PC-3 (cell line): ENCODE measurements around the gene KHK.

Experiments
- EZH2 ChIP-seq: fragments of 300-600 bp; sonication (generic); IDR thresholded peaks from one replicate; pipeline ENCODE4 v1.6.1; 2017; ENCODE audit warnings: antibody characterized with exemption, mild to moderate bottlenecking, low read length; ENCODE audit not compliant: unreplicated experiment
- EZH2phosphoT487 ChIP-seq: fragments of 300-600 bp; sonication (generic); IDR thresholded peaks from 2 replicates; pipeline ENCODE4 v1.6.1; 2018; ENCODE audit warnings: mild to moderate bottlenecking, antibody characterized with exemption, low read length, borderline replicate concordance
- TF ChIP-seq, protein P1 (sequence below): fragments of 300-600 bp; sonication (generic); conservative IDR thresholded peaks from 2 replicates; pipeline ENCODE4 v1.5.1; 2017; ENCODE audit warnings: antibody characterized with exemption, low read depth, mild to moderate bottlenecking, low read length

DNA sequence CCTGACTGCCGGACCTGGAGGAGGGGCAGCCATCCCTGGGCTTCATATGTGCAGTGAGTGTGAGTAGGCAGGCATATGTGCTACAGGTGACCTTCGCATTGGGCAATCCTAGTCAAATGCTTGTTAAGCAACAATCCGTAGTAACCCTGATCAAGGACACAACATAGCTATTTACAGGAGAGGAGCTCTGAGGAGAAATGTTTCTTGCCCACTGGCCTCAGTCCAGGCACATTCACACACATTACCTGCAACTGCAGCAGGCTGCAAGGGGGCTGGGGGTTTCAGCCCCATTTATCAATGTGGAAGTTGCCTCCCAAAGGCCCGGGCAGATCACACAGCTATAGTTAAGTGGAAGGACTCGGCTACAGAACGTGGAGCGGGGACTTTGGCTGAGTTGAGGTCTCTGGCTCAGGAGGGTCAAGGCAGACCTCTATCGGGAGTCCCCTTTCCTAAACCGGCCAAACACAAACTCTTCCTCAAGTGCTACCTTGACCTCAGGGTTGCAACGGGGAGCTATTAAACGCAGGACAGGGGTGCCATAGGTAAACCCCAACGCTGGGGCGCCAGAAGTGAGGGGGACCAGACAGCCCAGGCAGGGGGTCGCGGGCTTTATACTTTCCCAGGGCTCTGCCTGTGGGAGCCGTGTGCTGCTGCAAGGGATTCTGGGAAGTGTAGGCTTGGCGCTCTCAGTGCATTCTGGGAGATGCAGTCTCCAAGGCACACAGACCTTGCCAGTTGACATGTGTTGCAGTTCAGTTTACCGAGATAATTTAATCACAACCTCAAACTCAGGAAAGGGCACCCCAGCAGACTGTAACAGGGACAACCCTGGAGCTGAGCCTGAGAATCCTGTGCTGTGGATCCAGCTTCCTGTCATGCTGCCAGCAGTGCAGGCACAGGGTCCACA is 9.4 kb downstream of the KHK start:
- TF ChIP-seq, protein P1, sequence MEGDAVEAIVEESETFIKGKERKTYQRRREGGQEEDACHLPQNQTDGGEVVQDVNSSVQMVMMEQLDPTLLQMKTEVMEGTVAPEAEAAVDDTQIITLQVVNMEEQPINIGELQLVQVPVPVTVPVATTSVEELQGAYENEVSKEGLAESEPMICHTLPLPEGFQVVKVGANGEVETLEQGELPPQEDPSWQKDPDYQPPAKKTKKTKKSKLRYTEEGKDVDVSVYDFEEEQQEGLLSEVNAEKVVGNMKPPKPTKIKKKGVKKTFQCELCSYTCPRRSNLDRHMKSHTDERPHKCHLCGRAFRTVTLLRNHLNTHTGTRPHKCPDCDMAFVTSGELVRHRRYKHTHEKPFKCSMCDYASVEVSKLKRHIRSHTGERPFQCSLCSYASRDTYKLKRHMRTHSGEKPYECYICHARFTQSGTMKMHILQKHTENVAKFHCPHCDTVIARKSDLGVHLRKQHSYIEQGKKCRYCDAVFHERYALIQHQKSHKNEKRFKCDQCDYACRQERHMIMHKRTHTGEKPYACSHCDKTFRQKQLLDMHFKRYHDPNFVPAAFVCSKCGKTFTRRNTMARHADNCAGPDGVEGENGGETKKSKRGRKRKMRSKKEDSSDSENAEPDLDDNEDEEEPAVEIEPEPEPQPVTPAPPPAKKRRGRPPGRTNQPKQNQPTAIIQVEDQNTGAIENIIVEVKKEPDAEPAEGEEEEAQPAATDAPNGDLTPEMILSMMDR, result no peak
- TF ChIP-seq EZH2phosphoT487 (no peak), EZH2 (no peak)
